ENCODE data around the gene NALCN.

- TF ChIP-seq CTCF (IDR thresholded peaks at IDR 0.05) (no peak), POLR2A (IDR thresholded peaks at IDR 0.05) (no peak)
Measured at GRCh38 chr13:101291206-101291605, 125.1 kb downstream of the NALCN start.

Measured in uterus (tissue), 2 donors.